SJCRH30 (cell line): ENCODE measurements around the gene TSHZ1. TPM values are rescaled to one million over a fixed set of nuclear protein-coding genes. Genes with fewer than 3 reads are reported as not detected.

Source experiments
- DNase-seq, 2 experiments: peaks; one replicate each; pipeline ENCODE4 v3.0.0-alpha.2; 2015 to 2020
- H3K27ac ChIP-seq: fragments of 250-450 bp; sonication (Bioruptor Pico); 2 replicates; pipeline ENCODE4 v1.5.1; 2020; ENCODE audit warnings: mild to moderate bottlenecking, moderate library complexity
- H3K27me3 ChIP-seq: fragments of 250-450 bp; sonication (Bioruptor Pico); 2 replicates; pipeline ENCODE4 v1.5.1; 2020; ENCODE audit warnings: mild to moderate bottlenecking, moderate library complexity
- H3K36me3 ChIP-seq: fragments of 250-450 bp; sonication (Bioruptor Pico); 2 replicates; pipeline ENCODE4 v1.5.1; 2020; ENCODE audit warnings: mild to moderate bottlenecking, moderate library complexity
- H3K4me1 ChIP-seq: fragments of 250-450 bp; sonication (Bioruptor Pico); 2 replicates; pipeline ENCODE4 v1.5.1; 2020; ENCODE audit warnings: mild to moderate bottlenecking, moderate library complexity
- H3K4me3 ChIP-seq: fragments of 250-450 bp; sonication (Bioruptor Pico); 2 replicates; pipeline ENCODE4 v1.5.1; 2020; ENCODE audit warnings: mild to moderate bottlenecking, moderate library complexity
- H3K9me3 ChIP-seq: fragments of 250-450 bp; sonication (Bioruptor Pico); replicated peaks from 2 replicates; pipeline ENCODE4 v1.5.1; 2020; ENCODE audit warnings: mild to moderate bottlenecking, moderate library complexity
- total RNA-seq: library from RNA; depleted of rRNA; stranded (reverse); fragments of >200 nt; shearing (Covaris generic); gene quantifications from 2 replicates; pipeline ENCODE4 v1.2.3, GENCODE V29; 2014

TSHZ1 gene
- total RNA-seq, 1 experiment from 2014 or later = 5.7 TPM

- Histone ChIP-seq H3K4me3 (no peak overlapping the region), H3K4me1 (no peaks in the 10 kb centered on the region), H3K27ac (no peak overlapping the region), H3K27me3 (no peaks in the 10 kb centered on the region), H3K36me3 (no peaks in the 10 kb centered on the region), H3K9me3 (no peaks in the 10 kb centered on the region)
- DNase-seq = no peak
Observed at GRCh38 chr18:75200605-75201280, 9.9 kb upstream of the TSHZ1 start.

GRCh38 chr18:75201282-75202270 lies 9.0 kb upstream of the TSHZ1 start:
- Histone ChIP-seq H3K27me3 (no peaks in the 10 kb centered on the region), H3K4me3 (no peak overlapping the region), H3K36me3 (no peaks in the 10 kb centered on the region), H3K9me3 (no peaks in the 10 kb centered on the region), H3K4me1 (no peaks in the 10 kb centered on the region), H3K27ac (no peak overlapping the region)
- peak; percentile 8 to 31 for DNase-seq

- no peaks in the 10 kb centered on the region for H3K27me3 ChIP-seq
- no peak overlapping the region for H3K4me3 ChIP-seq
- H3K27ac ChIP-seq = no peak overlapping the region
- H3K9me3 ChIP-seq = no peaks in the 10 kb centered on the region
- no peaks in the 10 kb centered on the region for H3K4me1 ChIP-seq
- no peak for DNase-seq
- no peaks in the 10 kb centered on the region for H3K36me3 ChIP-seq
Observed at GRCh38 chr18:75202696-75203365, 7.8 kb upstream of the TSHZ1 start.

GRCh38 chr18:75203416-75204268 lies 7.0 kb upstream of the TSHZ1 start:
- Histone ChIP-seq H3K4me1 (no peaks in the 10 kb centered on the region), H3K9me3 (no peaks in the 10 kb centered on the region), H3K4me3 (no peak overlapping the region), H3K27me3 (no peaks in the 10 kb centered on the region), H3K27ac (no peak overlapping the region), H3K36me3 (no peaks in the 10 kb centered on the region)
- DNase-seq = no peak

- Histone ChIP-seq H3K4me3 (no peak overlapping the region), H3K4me1 (no peaks in the 10 kb centered on the region), H3K36me3 (no peaks in the 10 kb centered on the region), H3K27me3 (no peaks in the 10 kb centered on the region), H3K27ac (no peak overlapping the region), H3K9me3 (no peaks in the 10 kb centered on the region)
- no peak for DNase-seq
Observed at GRCh38 chr18:75204269-75204731, 6.3 kb upstream of the TSHZ1 start.

GRCh38 chr18:75204732-75205513 lies 5.7 kb upstream of the TSHZ1 start:
- Histone ChIP-seq H3K27ac (no peak overlapping the region), H3K4me3 (no peak overlapping the region), H3K27me3 (no peaks in the 10 kb centered on the region), H3K36me3 (no peaks in the 10 kb centered on the region), H3K9me3 (no peaks in the 10 kb centered on the region), H3K4me1 (no peaks in the 10 kb centered on the region)
- DNase-seq = no peak

GRCh38 chr18:75205514-75206132 lies 5.0 kb upstream of the TSHZ1 start:
- DNase-seq = no peak

GRCh38 chr18:75206452-75207309 lies 3.9 kb upstream of the TSHZ1 start:
- H3K27ac ChIP-seq = no peak overlapping the region
- no peaks in the 10 kb centered on the region for H3K27me3 ChIP-seq

More at GRCh38 chr18:75205514-75206132, 5.0 kb upstream of the TSHZ1 start:
- Histone ChIP-seq H3K36me3 (no peaks in the 10 kb centered on the region), H3K4me1 (no peaks in the 10 kb centered on the region), H3K27me3 (no peaks in the 10 kb centered on the region), H3K27ac (no peak overlapping the region), H3K9me3 (no peaks in the 10 kb centered on the region), H3K4me3 (no peak overlapping the region)

GRCh38 chr18:75207310-75208154 lies 3.1 kb upstream of the TSHZ1 start:
- Histone ChIP-seq H3K9me3 (no peaks in the 10 kb centered on the region), H3K36me3 (no peaks in the 10 kb centered on the region), H3K27me3 (no peaks in the 10 kb centered on the region), H3K4me3 (peak overlapping the region; percentile 91), H3K27ac (peak overlapping the region; percentile 81), H3K4me1 (no peaks in the 10 kb centered on the region)
- peak in 1 of 2 experiments; percentile 23 for DNase-seq

More at GRCh38 chr18:75206452-75207309, 3.9 kb upstream of the TSHZ1 start:
- peak overlapping the region; percentile 91 for H3K4me3 ChIP-seq
- H3K4me1 ChIP-seq = no peaks in the 10 kb centered on the region
- H3K36me3 ChIP-seq = no peaks in the 10 kb centered on the region
- H3K9me3 ChIP-seq = no peaks in the 10 kb centered on the region
- no peak for DNase-seq

- peak; percentile 31 to 46 for DNase-seq
- H3K4me1 ChIP-seq = no peaks in the 10 kb centered on the region
- H3K4me3 ChIP-seq = peak overlapping the region; percentile 91
- H3K27ac ChIP-seq = peak overlapping the region; percentile 81
- H3K27me3 ChIP-seq = no peaks in the 10 kb centered on the region
- H3K9me3 ChIP-seq = no peaks in the 10 kb centered on the region
- no peaks in the 10 kb centered on the region for H3K36me3 ChIP-seq
Observed at GRCh38 chr18:75208155-75208835, 2.3 kb upstream of the TSHZ1 start.

GRCh38 chr18:75208836-75209128 lies 1.8 kb upstream of the TSHZ1 start:
- Histone ChIP-seq H3K4me3 (peak overlapping the region; percentile 91), H3K27me3 (no peaks in the 10 kb centered on the region), H3K4me1 (no peaks in the 10 kb centered on the region), H3K9me3 (no peaks in the 10 kb centered on the region), H3K36me3 (no peaks in the 10 kb centered on the region), H3K27ac (peak overlapping the region; percentile 81)
- DNase-seq = no peak
